ENCODE results near the gene VSIG10. TPM values are rescaled to one million over a fixed set of nuclear protein-coding genes. Genes with fewer than 3 reads are reported as not detected.

Gene VSIG10
- total RNA-seq, 1 donor from 2014 or later, result 14.5 TPM

DNA sequence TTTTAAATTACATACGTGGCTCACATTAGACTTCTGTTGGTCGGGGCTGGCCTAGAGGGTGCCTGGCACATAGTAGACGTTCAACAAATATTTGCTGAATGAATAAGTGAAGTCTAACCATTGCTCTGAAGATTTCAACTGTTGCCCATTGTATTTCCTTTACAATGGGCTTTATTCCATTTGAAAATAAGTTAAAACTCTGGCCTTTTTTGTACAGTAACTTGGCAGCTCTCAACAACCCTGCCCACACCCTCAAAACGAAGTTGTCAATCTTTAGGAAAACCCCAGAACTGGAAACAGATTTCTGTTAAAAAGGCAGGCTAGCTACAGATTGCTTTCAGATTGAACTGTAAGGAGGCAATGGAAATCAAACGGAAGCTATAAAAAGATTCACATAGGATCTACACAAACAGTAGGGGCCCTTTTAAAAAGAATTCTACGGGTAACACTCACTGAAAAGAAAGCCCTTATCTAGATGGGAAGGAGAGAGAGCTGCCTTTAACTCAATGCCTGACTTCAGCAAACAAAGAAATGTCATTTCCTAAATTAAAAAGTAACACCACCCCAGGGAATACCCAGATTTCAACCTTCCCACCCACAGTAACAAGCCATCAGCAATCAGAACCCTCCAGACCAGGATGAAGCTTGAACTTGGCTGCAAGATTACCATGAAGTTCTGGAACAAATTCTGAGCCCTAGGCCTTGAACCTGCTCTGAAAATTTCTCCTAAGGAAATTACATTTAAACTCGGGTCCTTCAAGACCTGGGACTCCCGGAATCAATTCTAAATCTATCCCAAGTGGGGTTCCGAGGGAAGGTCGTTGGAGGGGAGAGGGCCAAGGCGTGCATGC lies 44.2 kb downstream of the VSIG10 start:
- ATAC-seq, result no peak

DNA sequence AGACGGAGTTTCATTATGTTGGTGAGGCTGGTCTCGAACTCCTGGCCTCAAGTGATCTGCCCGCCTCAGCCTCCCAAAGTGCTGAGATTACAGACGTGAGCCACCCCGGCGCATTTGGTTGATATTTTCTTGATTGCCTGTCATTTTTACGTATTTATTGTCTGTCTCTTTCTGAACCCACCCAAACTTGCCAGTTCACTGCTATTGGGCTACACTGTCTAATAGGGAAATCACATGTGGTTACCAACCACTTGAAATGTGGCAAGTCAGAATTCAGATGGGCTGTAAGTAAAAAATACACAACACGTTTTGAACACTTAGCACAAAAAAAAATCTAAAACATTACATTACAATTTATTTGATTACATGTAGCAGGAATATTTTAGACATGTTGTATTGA lies 44.9 kb downstream of the VSIG10 start:
- ATAC-seq, result no peak

DNA sequence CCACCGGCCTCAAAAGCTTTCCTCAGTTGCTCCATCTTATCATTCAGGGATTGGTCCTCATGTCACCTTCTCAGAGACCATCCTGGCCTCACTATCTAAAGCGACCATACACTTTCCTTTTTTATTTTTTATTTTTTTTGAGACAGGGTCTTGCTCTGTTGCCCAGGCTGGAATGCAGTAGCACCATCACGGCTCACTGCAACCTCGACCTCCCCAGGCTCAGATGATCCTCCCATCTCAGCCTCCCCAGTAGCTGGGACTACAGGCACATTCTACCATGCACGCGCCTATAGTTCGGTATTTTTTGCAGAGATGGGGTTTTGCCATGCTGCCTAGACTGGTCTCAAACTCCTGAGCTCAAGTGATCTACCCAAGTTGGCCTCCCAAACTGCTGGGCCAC lies 45.6 kb downstream of the VSIG10 start:
- no peak for ATAC-seq

DNA sequence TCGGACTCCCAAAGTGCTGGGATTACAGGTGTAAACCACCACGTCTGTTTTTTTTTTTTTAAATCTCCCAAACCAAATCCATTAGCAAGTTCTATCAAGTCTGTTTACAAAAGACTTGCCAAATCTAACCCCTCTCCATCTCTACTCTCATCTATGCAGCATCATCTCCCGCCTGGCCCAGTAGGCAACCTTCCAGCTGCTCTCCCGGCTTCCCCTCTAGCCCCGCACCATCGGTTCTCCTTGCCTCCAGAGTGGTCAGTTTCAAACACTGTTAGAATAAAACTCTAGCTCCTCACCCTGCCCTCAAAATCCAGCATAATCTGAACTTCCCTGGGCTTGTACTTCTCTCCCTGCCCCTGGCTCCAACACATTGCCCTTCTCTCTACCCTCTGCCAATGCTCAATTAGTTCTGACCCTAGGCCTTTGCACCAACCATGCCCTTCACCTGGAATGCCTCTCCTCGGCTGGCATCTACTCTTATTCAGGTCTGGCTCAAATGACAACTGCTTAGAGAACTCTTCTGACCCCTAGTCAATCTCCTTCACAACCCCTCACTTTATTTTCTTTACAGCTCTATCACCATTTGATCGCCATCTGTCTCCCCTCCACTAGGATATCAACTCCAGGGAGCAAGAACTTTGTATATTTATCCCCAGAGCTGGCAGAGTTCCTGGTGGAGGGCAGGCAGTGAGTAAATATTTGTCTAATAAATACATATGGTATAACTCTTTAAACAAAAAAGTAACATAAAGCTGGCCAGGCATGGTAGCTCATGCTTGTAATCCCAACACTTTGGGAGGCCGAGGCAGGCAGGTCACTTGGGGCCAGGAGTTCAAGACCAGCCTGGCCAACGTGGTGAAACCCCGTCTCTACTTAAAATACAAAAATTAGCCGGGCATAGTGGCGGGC lies 47.7 kb downstream of the VSIG10 start:
- no peak for ATAC-seq

DNA sequence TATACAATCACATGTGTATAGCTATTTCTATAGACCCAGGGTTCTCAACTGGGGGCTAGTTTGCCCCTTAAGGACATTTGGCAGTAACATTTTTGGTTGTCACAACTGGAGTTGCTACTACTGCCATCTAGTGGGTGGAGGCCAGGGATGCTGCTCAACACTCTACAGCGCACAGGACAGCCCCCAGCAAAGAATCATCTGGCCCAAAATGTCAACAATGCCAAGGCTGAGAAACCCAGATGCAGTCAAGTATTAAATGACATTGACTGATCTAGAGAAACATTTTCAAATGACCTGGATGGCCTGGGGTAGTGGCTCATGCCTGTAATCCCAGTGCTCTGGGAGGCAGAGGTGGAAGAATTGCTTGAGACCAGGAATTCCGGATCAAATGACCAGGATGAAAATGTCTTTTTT lies 48.7 kb downstream of the VSIG10 start:
- peak; percentile 49 for ATAC-seq

DNA sequence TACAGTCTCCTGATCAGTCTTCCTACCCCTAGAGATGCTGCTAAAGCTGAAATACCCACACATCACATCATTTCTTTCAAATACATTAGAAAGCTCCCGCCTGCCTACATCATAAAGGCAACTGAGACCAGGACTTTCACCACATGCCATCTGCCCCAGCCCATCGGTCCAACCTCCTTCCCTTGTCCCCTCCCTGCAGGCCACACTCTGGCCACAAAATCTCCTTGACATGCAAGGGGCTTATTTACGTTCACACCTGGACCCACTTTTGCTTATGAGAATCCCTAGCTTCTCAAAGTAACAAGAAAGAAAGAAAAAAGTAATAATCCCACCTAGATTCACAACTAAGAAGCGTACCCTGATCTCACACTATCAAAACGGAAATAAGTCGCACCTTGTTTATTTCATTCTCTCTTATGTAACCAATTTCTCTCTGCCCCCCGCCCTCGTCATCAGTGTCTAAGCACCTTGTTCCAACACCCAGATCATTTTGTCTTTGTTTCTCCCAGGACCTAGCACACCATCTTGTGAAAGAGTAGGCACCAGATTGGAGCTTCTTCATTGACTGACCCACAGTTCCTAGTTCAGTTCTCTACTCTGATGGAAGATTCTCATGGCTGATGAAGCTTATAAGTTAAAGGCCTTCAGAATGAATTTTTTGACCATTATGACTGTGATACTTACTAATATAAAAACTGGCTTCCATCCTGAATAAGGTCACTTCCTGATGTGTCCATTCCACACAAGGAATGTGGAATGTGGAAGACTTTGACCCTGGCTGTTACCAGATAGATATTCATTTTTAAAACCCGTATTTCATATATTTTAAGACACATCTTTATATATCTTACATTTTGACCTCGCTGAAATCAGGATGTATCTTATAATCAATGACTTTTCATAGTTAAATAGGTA lies 50.5 kb downstream of the VSIG10 start:
- no peak for ATAC-seq

DNA sequence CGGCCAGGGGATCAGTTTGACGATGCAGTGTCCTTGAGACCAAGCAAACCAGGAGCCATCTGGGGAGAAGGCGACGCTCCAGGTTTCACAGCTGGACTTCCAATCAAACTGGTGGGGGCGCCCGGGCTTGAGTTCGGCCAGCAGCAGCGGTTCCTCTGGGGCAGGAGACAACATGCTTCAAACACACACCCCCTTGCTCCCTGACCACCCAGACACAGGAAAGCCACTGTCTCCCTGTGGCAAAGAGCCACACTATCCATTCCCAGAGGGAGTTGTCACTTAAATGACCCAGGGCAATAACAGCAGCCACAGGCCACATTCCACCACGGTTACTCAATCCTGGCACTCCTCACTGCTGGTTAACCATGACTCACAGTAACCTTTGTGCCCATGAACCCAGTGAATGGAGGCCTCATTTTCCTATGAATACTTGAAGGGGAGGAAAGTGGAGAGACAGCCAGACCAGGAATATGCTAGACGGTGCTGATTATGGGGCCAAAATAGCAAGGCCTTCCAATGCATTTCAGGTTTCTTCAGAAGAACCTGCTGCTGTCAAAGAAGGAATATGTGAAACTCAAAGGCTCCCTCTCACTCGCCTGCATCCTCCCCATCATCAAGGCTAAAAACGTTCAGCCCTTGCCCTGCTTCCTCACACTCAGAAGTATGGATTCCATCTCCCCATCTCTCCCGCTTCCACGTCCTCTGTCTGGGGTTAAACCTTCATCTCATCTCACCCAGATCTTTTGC lies 51.3 kb downstream of the VSIG10 start:
- peak; percentile 99 for ATAC-seq

DNA sequence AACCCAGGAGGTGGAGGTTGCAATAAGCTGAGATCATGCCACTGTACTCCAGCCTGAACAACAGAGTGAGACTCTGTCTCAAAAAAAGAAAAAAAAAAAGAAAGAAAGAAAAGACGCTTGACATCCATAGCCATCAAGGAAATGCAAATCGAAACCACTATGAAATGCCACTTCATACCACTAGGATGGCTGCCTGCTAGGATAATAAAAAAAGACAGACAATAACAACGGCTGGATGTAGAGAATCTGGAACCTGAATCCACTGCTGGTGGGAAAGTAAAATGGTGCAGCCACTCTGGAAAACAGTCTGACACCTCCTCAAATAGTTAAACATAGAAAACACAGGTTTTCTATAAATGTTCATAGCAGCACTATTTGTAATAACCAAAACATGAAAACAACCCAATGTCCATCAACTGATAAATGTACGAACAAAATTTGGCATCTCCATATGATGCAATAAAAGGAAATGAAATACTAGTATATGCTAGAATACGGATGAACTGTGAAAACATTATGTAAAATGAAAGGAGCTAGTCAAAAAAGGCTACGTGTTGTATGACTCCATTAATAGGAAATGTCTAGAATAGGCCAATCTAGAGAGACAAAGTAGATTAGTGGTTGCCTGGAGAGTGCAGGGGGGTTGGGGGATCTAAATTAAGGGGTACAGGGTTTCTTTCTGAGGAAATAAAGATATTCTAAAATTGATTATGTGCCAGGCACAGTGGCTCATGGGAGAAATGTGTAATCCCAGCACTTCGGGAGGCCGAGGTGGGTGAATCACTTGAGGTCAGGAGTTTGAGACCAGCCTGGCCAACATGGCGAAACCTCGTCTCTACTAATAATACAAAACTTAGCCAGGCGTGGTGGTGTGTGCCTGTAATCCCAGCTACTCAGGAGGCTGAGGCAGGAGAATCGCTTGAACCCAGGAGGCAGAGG lies 52.6 kb downstream of the VSIG10 start:
- ATAC-seq, result no peak

DNA sequence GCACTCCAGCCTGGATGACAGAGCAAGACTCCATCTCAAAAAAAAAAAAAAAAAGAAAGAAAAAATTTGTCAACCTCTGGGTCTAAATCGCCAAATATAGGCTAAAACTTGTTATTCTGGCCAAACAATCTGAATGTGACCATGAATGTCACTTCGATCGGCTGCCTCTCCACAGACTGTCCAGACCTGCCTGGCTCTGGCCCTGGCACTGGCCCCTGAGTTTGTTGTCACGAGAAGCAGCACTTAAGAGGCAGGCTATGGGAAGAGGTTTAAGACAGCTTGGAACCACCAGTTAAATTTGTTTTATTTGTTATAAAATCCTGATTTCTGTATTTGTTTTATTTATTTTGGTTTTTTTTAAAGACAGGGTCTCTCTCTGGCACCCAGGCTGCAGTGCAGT lies 57.4 kb downstream of the VSIG10 start:
- ATAC-seq, result no peak

DNA sequence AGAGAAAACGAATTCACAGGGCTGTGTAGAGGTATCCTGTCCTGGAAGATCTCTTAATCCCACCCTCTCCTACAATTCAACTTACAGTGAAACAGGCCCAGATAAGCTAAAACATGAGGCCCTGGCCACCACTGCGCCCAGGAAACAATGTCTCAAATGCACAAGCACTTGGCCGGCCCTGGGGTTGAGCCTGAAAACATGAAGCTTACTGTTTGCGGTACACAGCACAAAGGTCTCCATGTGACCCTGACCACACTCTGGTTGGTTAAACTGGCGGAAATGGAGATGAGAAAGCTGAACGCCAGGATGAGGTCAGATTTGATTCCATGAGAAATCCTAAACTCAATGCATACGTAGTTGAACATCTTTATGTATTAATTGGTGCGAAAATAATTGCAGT lies 59.2 kb downstream of the VSIG10 start:
- no peak for ATAC-seq

DNA sequence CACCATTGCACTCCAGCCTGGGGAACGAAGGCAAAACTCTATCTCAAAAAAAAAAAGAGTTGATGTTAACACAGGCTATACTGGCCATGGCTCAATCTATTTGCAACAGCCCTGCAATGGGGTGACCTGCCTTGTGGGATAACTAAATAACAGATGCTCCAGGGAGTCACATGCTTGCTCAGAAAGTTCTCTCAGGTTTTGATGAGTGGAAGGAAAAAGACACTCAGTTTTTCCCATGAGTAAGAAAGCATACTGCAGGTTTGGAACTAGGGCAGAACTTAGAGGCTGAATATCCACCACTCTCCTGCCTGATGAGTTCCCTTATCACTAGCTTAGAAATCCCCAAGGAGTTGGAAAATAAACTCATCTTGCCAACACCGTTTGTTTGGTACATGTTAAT lies 59.7 kb downstream of the VSIG10 start:
- no peak for ATAC-seq

DNA sequence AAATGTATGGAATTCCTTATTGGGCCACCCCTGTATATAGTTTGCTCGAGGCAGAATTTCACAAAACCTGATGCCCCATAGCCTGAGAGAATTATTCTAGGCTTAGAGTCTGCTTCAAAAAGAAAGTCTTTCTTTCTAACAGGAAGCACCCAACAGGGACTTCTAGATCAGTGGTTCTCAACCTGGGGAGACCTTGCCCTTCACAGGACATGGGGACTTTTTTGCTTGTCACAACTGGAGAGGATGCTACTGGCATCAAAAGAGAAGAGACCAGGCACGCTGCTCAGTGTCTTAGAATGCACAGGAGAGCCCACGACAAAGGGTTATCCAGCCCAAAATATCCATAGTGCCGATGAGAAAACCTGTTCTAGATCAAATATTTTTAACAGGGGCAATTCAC lies 61.7 kb downstream of the VSIG10 start:
- ATAC-seq, result no peak

DNA sequence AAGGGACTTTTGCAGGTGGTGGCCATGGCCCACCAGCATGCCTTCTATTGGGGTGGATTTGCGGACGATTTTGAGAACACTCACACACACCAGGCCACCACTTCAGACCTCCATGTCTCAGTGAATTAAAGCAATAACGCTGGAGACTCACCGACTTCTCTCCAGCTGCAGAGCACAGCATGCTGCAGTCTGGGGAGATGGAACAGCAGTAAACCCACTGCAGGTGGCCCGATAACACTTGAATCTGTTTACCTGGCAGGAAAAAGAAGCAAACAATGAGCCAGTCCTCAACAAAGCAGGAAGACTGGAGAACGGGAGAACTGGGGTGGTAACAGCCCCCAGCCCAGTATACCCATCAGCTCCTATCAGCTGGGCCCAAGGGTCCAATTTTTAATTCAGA lies 65.7 kb downstream of the VSIG10 start:
- no peak for ATAC-seq

DNA sequence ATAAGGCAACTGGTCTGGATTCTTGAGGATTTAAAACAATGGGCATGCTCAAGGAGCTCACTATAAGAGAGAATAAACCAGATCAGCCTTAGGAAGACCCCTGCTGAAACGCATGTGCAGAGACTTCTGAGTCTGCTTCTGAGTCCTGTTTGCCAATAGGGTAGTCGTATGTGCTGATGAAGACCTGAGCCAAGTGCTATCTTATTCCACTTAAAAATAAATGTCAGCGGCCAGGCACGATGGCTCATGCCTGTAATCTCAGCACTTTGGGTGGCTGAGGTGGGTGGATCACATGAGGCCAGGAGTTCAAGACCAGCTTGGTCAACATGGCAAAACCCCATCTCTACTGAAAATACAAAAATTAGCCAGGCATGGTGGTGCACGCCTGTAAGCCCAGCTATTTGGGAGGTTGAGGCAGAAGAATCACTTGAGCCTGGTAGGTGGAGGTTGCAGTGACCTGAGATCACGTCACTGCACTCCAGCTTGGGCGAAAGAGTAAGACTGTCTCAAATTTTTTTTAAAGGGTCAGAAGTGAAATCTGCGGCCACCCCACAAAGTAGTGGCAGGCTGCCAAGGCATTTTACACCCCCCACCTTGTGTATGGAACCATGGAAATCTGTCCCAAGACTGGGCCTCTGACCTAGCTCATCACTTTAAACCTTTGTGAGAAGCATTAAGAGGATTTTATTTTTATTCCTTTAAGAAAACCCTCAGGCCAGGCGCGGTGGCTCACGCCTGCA lies 67.0 kb downstream of the VSIG10 start:
- ATAC-seq, result no peak

DNA sequence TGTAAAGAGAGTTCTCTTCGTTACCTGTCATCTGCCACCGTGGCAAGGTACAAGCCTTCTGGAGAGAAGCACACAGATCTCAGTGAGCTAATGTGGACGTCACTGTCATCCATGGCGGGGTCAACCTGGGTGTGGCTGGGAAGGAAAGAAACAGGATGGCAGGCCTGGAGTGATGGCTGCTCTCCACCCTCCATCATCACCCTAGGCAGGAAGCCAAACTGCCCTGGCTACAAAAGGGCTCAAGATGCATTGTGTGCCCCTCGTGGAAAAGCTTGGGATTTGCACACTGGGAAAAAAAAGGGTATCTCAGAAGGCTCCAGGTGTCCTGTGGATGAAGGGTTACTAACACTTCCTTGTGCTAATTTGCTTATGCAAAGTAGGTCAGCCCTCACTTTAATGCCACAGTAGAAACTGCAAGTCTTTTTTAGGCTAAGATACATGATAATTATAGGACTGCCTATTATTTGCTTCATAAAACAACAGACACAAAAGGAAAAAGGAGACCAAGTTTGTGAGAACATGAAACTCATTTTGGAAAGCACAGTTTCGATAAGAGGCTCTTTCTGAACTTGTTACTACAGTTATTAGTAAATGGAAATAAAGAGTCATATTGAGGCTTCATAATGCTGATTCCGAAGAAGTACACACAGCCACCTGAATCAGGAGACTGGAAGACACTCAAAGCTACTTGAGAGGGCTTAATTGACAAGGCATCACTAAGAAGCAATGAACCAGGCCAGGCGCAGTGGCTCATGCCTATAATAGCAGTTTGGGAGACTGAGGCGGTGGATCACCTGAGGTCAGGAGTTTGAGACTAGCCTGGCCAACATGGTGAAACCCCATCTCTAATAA lies 68.4 kb downstream of the VSIG10 start:
- peak; percentile 12 for ATAC-seq

DNA sequence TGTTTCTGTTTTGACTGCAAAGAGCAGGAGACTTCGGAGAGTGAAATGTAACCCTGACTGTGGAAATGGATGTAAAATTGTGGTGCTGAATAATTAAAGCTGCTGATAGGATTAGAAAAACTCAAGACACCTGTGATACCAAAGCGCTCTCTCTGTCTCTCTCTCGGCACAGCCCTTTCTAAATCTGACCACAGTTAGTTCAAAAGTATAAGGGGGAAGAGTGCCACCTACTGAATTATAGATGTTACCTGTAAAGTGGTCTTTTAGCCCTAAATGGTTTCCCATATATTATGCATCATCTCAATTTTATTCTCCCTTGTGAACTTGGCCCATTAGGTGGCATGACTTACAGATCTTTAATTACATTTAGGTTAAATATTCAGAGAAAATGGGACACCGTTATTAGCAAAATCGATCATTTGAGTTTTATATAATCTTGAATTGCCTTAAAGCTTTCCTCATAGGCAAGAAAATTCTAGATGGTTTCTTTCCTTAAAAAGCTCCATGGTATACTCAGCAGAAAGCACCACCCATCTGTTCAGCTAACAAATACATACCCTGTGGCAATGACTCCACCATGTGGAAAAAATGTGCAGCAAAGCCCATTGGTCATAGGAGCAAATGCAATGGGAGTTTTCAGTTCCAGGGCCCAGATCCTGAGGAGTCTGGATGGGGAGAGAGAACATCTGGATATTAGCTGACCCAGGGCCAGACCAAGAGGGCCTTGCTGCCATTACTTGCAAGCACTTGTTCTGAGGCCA lies 69.2 kb downstream of the VSIG10 start:
- peak; percentile 62 for ATAC-seq

DNA sequence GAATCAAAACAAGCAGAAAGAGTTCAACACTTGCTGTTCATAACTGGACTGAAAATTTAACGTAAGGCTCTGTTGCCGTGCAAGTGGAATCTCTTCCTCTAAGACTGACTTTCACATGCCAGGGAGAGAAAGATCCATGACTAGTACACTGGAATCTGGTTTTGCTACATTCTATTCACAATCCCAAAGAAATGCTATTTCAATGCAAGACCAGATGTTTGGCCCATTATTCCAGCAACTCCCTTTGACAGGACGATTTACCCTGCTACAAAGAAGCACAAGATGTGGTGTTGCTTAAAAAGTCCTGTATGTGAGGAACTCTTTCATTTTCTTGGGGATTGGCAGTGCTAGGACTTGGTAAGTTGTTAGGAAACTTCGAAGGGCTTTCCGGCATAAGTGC lies 69.9 kb downstream of the VSIG10 start:
- ATAC-seq, result no peak

DNA sequence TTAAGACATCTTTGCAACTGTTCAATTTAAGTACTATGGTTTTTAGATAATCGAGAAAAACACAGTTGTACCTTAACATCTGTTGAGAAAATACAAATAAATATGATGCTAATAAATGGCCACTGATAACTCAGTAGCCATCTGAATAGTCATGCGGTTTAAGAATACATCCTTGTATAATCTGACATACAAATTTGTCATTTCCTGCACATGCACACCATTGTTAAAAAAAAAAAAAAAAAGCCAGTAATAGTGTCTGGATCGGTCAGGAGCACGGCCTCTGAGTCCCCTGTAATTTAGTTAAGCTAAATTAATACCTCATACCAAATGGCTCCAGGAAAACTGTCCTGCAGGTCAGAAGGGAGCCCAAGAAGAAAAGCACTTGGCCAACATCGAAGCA lies 70.5 kb downstream of the VSIG10 start:
- no peak for ATAC-seq

Measured in esophagus mucosa (tissue), 1 donor.